ENCODE measurements around the gene NEURL2.

Gene NEURL2

DNA sequence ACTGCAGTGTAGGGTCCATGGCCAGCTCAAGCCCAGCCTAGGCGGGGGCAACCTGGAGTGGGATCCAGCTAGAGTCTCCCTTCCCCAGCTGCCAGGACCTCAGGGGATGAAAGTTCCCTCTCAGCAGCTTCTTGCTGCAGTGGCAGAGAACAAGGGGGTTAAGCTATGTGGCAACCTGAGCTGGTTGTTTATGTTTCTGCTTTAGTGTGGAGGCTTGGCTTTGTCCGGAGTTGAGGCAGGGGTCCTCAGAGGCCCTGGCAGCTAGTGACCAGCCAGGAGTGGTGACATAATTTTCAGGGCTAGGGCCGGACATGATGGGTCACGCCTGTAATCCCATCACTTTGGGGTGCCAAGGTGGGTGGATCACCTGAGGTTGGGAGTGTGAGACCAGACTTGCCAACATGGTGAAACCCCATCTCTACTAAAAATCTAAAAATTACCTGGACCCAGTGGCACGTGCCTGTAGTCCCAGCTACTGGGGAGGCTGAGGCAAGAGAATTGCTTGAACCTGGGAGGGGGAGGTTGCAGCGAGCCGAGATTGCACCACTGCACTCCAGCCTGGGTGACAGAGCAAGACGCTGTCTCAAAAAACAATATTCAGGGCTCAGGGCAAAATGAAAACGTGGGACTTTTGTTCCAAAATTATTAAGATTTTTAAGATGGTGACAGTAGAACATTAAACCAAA is 35.0 kb upstream of the NEURL2 start:
- TF ChIP-seq, protein P1, sequence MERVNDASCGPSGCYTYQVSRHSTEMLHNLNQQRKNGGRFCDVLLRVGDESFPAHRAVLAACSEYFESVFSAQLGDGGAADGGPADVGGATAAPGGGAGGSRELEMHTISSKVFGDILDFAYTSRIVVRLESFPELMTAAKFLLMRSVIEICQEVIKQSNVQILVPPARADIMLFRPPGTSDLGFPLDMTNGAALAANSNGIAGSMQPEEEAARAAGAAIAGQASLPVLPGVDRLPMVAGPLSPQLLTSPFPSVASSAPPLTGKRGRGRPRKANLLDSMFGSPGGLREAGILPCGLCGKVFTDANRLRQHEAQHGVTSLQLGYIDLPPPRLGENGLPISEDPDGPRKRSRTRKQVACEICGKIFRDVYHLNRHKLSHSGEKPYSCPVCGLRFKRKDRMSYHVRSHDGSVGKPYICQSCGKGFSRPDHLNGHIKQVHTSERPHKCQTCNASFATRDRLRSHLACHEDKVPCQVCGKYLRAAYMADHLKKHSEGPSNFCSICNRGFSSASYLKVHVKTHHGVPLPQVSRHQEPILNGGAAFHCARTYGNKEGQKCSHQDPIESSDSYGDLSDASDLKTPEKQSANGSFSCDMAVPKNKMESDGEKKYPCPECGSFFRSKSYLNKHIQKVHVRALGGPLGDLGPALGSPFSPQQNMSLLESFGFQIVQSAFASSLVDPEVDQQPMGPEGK (CRISPR knock-in tag; IDR thresholded peaks at IDR 0.05; ENCODE audit: borderline replicate concordance): no peak
- TF ChIP-seq GLIS3 (CRISPR knock-in tag; IDR thresholded peaks at IDR 0.05): no peak
- no peak for TF ChIP-seq SNAI2 (CRISPR knock-in tag; IDR thresholded peaks at IDR 0.05)
- TF ChIP-seq ZNF8 (CRISPR knock-in tag; IDR thresholded peaks at IDR 0.05): no peak
- no peak for TF ChIP-seq ZC3H10 (CRISPR knock-in tag; IDR thresholded peaks at IDR 0.05)
- TF ChIP-seq ISL1 (CRISPR knock-in tag; IDR thresholded peaks at IDR 0.05): no peak
- TF ChIP-seq, protein P2, sequence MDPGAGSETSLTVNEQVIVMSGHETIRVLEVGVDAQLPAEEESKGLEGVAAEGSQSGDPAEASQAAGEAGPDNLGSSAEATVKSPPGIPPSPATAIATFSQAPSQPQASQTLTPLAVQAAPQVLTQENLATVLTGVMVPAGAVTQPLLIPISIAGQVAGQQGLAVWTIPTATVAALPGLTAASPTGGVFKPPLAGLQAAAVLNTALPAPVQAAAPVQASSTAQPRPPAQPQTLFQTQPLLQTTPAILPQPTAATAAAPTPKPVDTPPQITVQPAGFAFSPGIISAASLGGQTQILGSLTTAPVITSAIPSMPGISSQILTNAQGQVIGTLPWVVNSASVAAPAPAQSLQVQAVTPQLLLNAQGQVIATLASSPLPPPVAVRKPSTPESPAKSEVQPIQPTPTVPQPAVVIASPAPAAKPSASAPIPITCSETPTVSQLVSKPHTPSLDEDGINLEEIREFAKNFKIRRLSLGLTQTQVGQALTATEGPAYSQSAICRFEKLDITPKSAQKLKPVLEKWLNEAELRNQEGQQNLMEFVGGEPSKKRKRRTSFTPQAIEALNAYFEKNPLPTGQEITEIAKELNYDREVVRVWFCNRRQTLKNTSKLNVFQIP (CRISPR knock-in tag; IDR thresholded peaks at IDR 0.05; ENCODE audit: borderline replicate concordance, low read depth): no peak
- TF ChIP-seq ZNF565 (CRISPR knock-in tag; conservative IDR thresholded peaks at IDR 0.05; ENCODE audit: low read depth): no peak
- TF ChIP-seq BACH2 (CRISPR knock-in tag; IDR thresholded peaks at IDR 0.05; ENCODE audit: borderline replicate concordance): no peak
- no peak for TF ChIP-seq ZNF70 (CRISPR knock-in tag; IDR thresholded peaks at IDR 0.05)
- no peak for TF ChIP-seq ZFP30 (CRISPR knock-in tag; IDR thresholded peaks at IDR 0.05)
- no peak for ATAC-seq

DNA sequence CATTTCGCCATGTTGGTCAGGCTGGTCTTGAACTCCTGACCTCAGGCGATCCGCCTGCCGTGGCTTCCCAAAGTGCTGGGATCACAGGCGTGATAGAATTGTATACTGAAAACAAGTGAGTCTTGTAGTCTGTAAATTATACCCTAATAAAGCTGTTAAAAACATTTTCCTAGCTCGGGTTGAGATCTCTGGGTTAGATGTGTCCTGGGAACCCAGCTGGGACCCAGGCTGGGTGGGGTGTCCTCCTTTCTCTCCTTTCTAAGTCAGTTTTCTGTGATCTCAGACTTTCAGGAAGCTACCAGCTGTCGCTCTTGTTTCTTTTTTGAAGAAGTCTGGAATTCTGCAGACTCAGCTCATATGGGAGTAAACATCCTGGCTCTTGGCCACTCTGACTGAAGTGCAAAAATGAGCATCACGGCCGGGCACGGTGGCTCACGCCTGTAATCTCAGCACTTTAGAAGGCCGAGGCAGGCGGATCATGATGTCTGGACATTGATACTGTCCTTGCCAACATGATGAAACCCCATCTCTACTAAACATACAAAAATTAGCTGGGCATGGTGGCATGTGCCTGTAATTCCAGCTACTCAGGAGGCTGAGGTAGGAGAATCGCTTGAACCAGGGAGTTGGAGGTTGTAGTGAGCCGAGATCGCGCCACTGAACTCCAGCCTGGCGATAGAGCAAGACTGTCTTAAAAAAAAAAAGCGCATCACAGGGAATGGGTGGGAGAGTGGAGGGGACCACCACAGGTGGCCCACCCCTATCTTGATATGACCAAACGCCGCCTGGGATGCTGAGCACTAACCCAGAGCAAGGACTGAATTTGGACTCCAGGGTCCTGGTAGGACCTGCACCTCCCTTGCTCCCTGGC is 33.6 kb upstream of the NEURL2 start:
- TF ChIP-seq, protein P2 (CRISPR knock-in tag; IDR thresholded peaks at IDR 0.05; ENCODE audit: borderline replicate concordance, low read depth): no peak
- TF ChIP-seq GLIS3 (CRISPR knock-in tag; IDR thresholded peaks at IDR 0.05): no peak
- TF ChIP-seq ZFP3 (CRISPR knock-in tag; IDR thresholded peaks at IDR 0.05): no peak
- TF ChIP-seq, protein P3, sequence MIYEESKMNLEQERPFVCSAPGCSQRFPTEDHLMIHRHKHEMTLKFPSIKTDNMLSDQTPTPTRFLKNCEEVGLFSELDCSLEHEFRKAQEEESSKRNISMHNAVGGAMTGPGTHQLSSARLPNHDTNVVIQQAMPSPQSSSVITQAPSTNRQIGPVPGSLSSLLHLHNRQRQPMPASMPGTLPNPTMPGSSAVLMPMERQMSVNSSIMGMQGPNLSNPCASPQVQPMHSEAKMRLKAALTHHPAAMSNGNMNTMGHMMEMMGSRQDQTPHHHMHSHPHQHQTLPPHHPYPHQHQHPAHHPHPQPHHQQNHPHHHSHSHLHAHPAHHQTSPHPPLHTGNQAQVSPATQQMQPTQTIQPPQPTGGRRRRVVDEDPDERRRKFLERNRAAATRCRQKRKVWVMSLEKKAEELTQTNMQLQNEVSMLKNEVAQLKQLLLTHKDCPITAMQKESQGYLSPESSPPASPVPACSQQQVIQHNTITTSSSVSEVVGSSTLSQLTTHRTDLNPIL (CRISPR knock-in tag; IDR thresholded peaks at IDR 0.05; ENCODE audit: low read depth): no peak
- no peak for TF ChIP-seq TOX (CRISPR knock-in tag; IDR thresholded peaks at IDR 0.05; ENCODE audit: borderline replicate concordance)
- TF ChIP-seq, protein P4, sequence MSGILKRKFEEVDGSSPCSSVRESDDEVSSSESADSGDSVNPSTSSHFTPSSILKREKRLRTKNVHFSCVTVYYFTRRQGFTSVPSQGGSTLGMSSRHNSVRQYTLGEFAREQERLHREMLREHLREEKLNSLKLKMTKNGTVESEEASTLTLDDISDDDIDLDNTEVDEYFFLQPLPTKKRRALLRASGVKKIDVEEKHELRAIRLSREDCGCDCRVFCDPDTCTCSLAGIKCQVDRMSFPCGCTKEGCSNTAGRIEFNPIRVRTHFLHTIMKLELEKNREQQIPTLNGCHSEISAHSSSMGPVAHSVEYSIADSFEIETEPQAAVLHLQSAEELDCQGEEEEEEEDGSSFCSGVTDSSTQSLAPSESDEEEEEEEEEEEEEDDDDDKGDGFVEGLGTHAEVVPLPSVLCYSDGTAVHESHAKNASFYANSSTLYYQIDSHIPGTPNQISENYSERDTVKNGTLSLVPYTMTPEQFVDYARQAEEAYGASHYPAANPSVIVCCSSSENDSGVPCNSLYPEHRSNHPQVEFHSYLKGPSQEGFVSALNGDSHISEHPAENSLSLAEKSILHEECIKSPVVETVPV (CRISPR knock-in tag; IDR thresholded peaks at IDR 0.05): no peak
- TF ChIP-seq ZNF565 (CRISPR knock-in tag; conservative IDR thresholded peaks at IDR 0.05; ENCODE audit: low read depth): no peak
- no peak for TF ChIP-seq SNAI2 (CRISPR knock-in tag; IDR thresholded peaks at IDR 0.05)
- TF ChIP-seq ZNF8 (CRISPR knock-in tag; IDR thresholded peaks at IDR 0.05): no peak
- ATAC-seq: no peak; the same call in 2 of the 3 replicates

DNA sequence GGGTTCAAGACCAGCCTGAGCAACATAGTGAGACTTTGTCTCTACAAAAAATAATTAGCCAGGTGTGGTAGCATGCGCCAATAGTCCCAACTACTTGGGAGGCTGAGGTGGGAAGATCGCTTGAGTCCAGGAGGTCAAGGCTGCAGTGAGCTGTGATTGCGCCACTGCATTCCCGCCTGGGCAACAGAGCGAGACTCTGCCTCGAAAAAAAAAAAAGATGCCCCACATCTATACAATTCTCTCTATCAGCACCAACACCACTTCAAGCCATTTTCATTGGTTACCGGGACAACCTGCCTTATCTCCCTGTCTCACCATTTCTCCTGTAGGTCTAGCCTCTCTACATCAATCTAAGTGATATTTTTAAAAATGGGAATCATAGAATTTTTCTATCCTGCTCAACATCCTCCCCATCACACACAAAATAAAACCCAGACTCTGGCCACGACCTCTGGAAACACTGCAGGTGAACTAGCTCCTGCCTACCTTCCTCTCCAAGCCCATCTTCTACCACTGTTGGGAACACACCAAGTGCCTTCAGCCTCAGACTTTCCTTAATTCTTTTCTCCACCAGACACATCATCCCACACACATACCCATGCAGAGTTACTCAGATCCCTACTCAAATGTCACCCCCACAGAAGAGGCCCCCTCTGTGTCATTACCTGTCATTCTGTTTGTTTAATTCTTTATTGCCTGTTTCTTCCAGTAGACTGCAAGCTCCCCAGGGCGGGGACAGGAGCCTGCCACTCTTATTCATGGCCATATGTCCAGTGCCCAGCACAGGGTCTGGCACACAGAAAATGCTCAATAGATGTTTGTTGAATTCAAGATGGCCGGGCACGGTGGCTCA is 30.6 kb upstream of the NEURL2 start:
- ATAC-seq: no peak
- TF ChIP-seq ZC3H10 (CRISPR knock-in tag; IDR thresholded peaks at IDR 0.05) (no peak), CSDC2 (CRISPR knock-in tag; IDR thresholded peaks at IDR 0.05) (no peak), TOX (CRISPR knock-in tag; IDR thresholded peaks at IDR 0.05; ENCODE audit: borderline replicate concordance) (no peak), PPARA (CRISPR knock-in tag; IDR thresholded peaks at IDR 0.05; ENCODE audit: borderline replicate concordance) (no peak), SNAI2 (CRISPR knock-in tag; IDR thresholded peaks at IDR 0.05) (no peak), ZFP30 (CRISPR knock-in tag; IDR thresholded peaks at IDR 0.05) (no peak)
- TF ChIP-seq, protein P2 (CRISPR knock-in tag; IDR thresholded peaks at IDR 0.05; ENCODE audit: borderline replicate concordance, low read depth): no peak
- TF ChIP-seq, protein P1 (CRISPR knock-in tag; IDR thresholded peaks at IDR 0.05; ENCODE audit: borderline replicate concordance): no peak

Measured in SK-N-SH treated with all-trans-retinoic acid at 6 μM for 48 hours (cell line).